SK-N-SH treated with all-trans-retinoic acid at 6 μM for 48 hours (cell line): Measurements from ENCODE around the gene FAM241B.

ENCODE experiments used
- ATAC-seq: fragments of 200-7000 bp; cut with Tn5 transposase; 3 replicates; pipeline ENCODE4 v1.9.1; 2020; ENCODE audit warnings: mild to moderate bottlenecking, moderate library complexity
- BACH2 ChIP-seq: fragments of 250-450 bp; sonication (Bioruptor Pico); IDR thresholded peaks from 2 replicates; pipeline ENCODE4 v1.9.0; 2021; ENCODE audit warnings: mild to moderate bottlenecking, borderline replicate concordance
- CSRNP3 ChIP-seq: fragments of 250-450 bp; sonication (Bioruptor Pico); IDR thresholded peaks from 2 replicates; pipeline ENCODE4 v1.5.1; 2021; ENCODE audit warnings: mild to moderate bottlenecking, moderate library complexity
- ESRRG ChIP-seq: fragments of 250-450 bp; sonication (Bioruptor Pico); IDR thresholded peaks from 2 replicates; pipeline ENCODE4 v1.6.1; 2021; ENCODE audit warnings: mild to moderate bottlenecking
- GLIS3 ChIP-seq: fragments of 250-450 bp; sonication (Bioruptor Pico); IDR thresholded peaks from 2 replicates; pipeline ENCODE4 v1.5.0; 2020; ENCODE audit warnings: mild to moderate bottlenecking, moderate library complexity
- ISL1 ChIP-seq: fragments of 250-450 bp; sonication (Bioruptor Pico); IDR thresholded peaks from 2 replicates; pipeline ENCODE4 v2.1.2; 2022; ENCODE audit warnings: mild to moderate bottlenecking, moderate library complexity
- OSR1 ChIP-seq: fragments of 250-450 bp; sonication (Bioruptor Pico); IDR thresholded peaks from 2 replicates; pipeline ENCODE4 v1.8.0; 2022; ENCODE audit warnings: moderate library complexity, mild to moderate bottlenecking, inconsistent platforms
- PATZ1 ChIP-seq: fragments of 250-450 bp; sonication (Bioruptor Pico); IDR thresholded peaks from 2 replicates; pipeline ENCODE4 v1.8.0; 2020; ENCODE audit warnings: mild to moderate bottlenecking, moderate library complexity, borderline replicate concordance
- POU6F1 ChIP-seq: fragments of 250-450 bp; sonication (Bioruptor Pico); IDR thresholded peaks from 2 replicates; pipeline ENCODE4 v1.8.0; 2021; ENCODE audit warnings: low read depth, mild to moderate bottlenecking, moderate library complexity, borderline replicate concordance
- PPARA ChIP-seq: fragments of 250-450 bp; sonication (Bioruptor Pico); IDR thresholded peaks from 2 replicates; pipeline ENCODE4 v1.5.0; 2020; ENCODE audit warnings: mild to moderate bottlenecking, borderline replicate concordance
- RARB ChIP-seq: fragments of 250-450 bp; sonication (Bioruptor Pico); IDR thresholded peaks from 2 replicates; pipeline ENCODE4 v1.8.0; 2021; ENCODE audit warnings: mild to moderate bottlenecking, moderate library complexity
- SNAI2 ChIP-seq: fragments of 250-450 bp; sonication (Bioruptor Pico); IDR thresholded peaks from 2 replicates; pipeline ENCODE4 v1.5.0; 2020; ENCODE audit warnings: mild to moderate bottlenecking, moderate library complexity
- TCF4 ChIP-seq: fragments of 250-450 bp; sonication (Bioruptor Pico); IDR thresholded peaks from 2 replicates; pipeline ENCODE4 v1.8.0; 2021; ENCODE audit warnings: mild to moderate bottlenecking, moderate library complexity, borderline replicate concordance
- TOX ChIP-seq: fragments of 250-450 bp; sonication (Bioruptor Pico); IDR thresholded peaks from 2 replicates; pipeline ENCODE4 v1.8.0; 2021; ENCODE audit warnings: mild to moderate bottlenecking, moderate library complexity, borderline replicate concordance
- ZC3H10 ChIP-seq: fragments of 250-450 bp; sonication (Bioruptor Pico); IDR thresholded peaks from 2 replicates; pipeline ENCODE4 v1.5.1; 2021; ENCODE audit warnings: mild to moderate bottlenecking, moderate library complexity
- ZFP3 ChIP-seq: fragments of 250-450 bp; sonication (Bioruptor Pico); IDR thresholded peaks from 2 replicates; pipeline ENCODE4 v1.5.0; 2020; ENCODE audit warnings: mild to moderate bottlenecking, moderate library complexity
- ZFP30 ChIP-seq: fragments of 450-650 bp; formaldehyde crosslinking; IDR thresholded peaks from 2 replicates; pipeline ENCODE4 v1.5.0; 2022; ENCODE audit warnings: mild to moderate bottlenecking, moderate library complexity
- ZNF565 ChIP-seq: fragments of 450-650 bp; formaldehyde crosslinking; conservative IDR thresholded peaks from 2 replicates; pipeline ENCODE4 v1.5.0; 2020; ENCODE audit warnings: low read depth, mild to moderate bottlenecking, moderate library complexity
- ZNF70 ChIP-seq: fragments of 450-650 bp; formaldehyde crosslinking; IDR thresholded peaks from 2 replicates; pipeline ENCODE4 v1.5.0; 2020; ENCODE audit warnings: mild to moderate bottlenecking, moderate library complexity
- TF ChIP-seq, protein P1 (sequence below): fragments of 250-450 bp; sonication (Bioruptor Pico); IDR thresholded peaks from 2 replicates; pipeline ENCODE4 v1.5.1; 2020; ENCODE audit warnings: low read depth, mild to moderate bottlenecking, moderate library complexity

FAM241B gene

GRCh38 chr10:69679736-69680135 is 49.7 kb downstream of the FAM241B start:
- TF ChIP-seq OSR1 (no peak), GLIS3 (CRISPR knock-in tag) (no peak), ESRRG (CRISPR knock-in tag) (no peak), POU6F1 (CRISPR knock-in tag) (no peak), PATZ1 (CRISPR knock-in tag) (no peak), ISL1 (CRISPR knock-in tag) (no peak), CSRNP3 (CRISPR knock-in tag) (no peak), SNAI2 (no peak), BACH2 (CRISPR knock-in tag) (no peak), RARB (CRISPR knock-in tag) (no peak), TOX (CRISPR knock-in tag) (no peak), ZFP30 (no peak), ZNF565 (no peak), PPARA (CRISPR knock-in tag) (no peak), ZFP3 (CRISPR knock-in tag) (no peak), ZC3H10 (no peak)
- TF ChIP-seq, protein P1, sequence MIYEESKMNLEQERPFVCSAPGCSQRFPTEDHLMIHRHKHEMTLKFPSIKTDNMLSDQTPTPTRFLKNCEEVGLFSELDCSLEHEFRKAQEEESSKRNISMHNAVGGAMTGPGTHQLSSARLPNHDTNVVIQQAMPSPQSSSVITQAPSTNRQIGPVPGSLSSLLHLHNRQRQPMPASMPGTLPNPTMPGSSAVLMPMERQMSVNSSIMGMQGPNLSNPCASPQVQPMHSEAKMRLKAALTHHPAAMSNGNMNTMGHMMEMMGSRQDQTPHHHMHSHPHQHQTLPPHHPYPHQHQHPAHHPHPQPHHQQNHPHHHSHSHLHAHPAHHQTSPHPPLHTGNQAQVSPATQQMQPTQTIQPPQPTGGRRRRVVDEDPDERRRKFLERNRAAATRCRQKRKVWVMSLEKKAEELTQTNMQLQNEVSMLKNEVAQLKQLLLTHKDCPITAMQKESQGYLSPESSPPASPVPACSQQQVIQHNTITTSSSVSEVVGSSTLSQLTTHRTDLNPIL (CRISPR knock-in tag) = no peak
- ATAC-seq = no peak

GRCh38 chr10:69680610-69681009 is 50.6 kb downstream of the FAM241B start:
- ATAC-seq = no peak
- no peak for TF ChIP-seq ZFP30
- TF ChIP-seq TCF4 (CRISPR knock-in tag) = peak; percentile 58; the same call in 1 of the 2 replicates
- peak; percentile 84 for TF ChIP-seq ZNF70 (CRISPR knock-in tag)
- TF ChIP-seq, all 23 proteins: peak for 2

GRCh38 chr10:69681436-69681835 is 51.4 kb downstream of the FAM241B start:
- TF ChIP-seq, protein P1 (CRISPR knock-in tag) = no peak
- TF ChIP-seq ZNF565 (no peak), ZFP3 (CRISPR knock-in tag) (no peak), PATZ1 (CRISPR knock-in tag) (no peak), CSRNP3 (CRISPR knock-in tag) (no peak)

More at GRCh38 chr10:69681436-69681835, 51.4 kb downstream of the FAM241B start:
- no peak for ATAC-seq
